ENCODE measurements around the gene AHSA1.

- TF ChIP-seq POLR2AphosphoS5 (IDR thresholded peaks at IDR 0.05) = no peak
- TF ChIP-seq EP300 (IDR thresholded peaks at IDR 0.05) = no peak
Measured at GRCh38 chr14:77502109-77502782, 44.4 kb downstream of the AHSA1 start.
